H1 (cell line): ENCODE results near the gene ELANE. TPM values are rescaled to one million over a fixed set of nuclear protein-coding genes. Genes with fewer than 3 reads are reported as not detected.
"Not testable (repeated sequence)": the region's sequence is repeated elsewhere in the genome, so short reads cannot be mapped to it uniquely, and the experiment has no call there.

Source experiments
- CTCF ChIA-PET: fragments of 300-600 bp; sonication (Branson Sonifier 250); formaldehyde crosslinking; loops from one replicate; lab custom pipeline; 2021; ENCODE audit not compliant: partially characterized antibody; lab: Charles Lee
- POLR2A ChIA-PET: fragments of 300-600 bp; sonication (Branson Sonifier 250); formaldehyde crosslinking; loops from one replicate; lab custom pipeline; 2021; ENCODE audit warnings: inconsistent platforms; ENCODE audit not compliant: partially characterized antibody; lab: Charles Lee
- DNase-seq, 2 experiments: peaks; one replicate each; pipeline versions ENCODE4 v3.0.0 to v3.0.0-alpha.2; 2010 to 2022; ENCODE audit warnings: low spot score in 2 of 2, low read depth in 1 of 2, mixed read lengths in 1 of 2
- FAIRE-seq: peaks from 2 replicates; lab custom pipeline; 2011; peaks lifted over from hg19 to GRCh38; lab: Jason Lieb, UNC
- H2AFZ ChIP-seq: 2 replicates; pipeline ENCODE4 v1.8.1; 2012; ENCODE audit warnings: low read length, inconsistent platforms
- H2AK5ac ChIP-seq: 2 replicates; pipeline ENCODE4 v1.6.1; 2013; ENCODE audit warnings: low read depth, low read length
- H2BK120ac ChIP-seq: replicated peaks from 2 replicates; pipeline ENCODE3; 2013; ENCODE audit warnings: low read depth, low read length, inconsistent platforms
- H2BK12ac ChIP-seq: 2 replicates; pipeline ENCODE4 v1.6.1; 2013; ENCODE audit warnings: low read depth, low read length
- H2BK15ac ChIP-seq: 2 replicates; pipeline ENCODE4 v1.6.1; 2013; ENCODE audit warnings: low read length
- H2BK20ac ChIP-seq: 2 replicates; pipeline ENCODE4 v1.6.1; 2013; ENCODE audit warnings: low read length
- H2BK5ac ChIP-seq: 2 replicates; pipeline ENCODE4 v1.6.1; 2013; ENCODE audit warnings: low read depth, low read length
- H3K14ac ChIP-seq: 2 replicates; pipeline ENCODE4 v1.6.1; 2013; ENCODE audit warnings: inconsistent platforms; ENCODE audit not compliant: insufficient read length
- H3K18ac ChIP-seq: 2 replicates; pipeline ENCODE4 v1.6.1; 2013; ENCODE audit warnings: low read length; ENCODE audit errors: extremely low read depth
- H3K23ac ChIP-seq: 2 replicates; pipeline ENCODE4 v1.6.1; 2013; ENCODE audit warnings: inconsistent platforms; ENCODE audit not compliant: insufficient read length
- H3K23me2 ChIP-seq: 2 replicates; pipeline ENCODE4 v1.6.1; 2013; ENCODE audit warnings: low read depth, low read length
- H3K27ac ChIP-seq: 2 replicates; pipeline ENCODE4 v1.6.1; 2011; ENCODE audit warnings: low read depth, low read length, inconsistent platforms
- H3K27me3 ChIP-seq, 4 experiments: replicated peaks in 1 of 4; 1 replicate in 1 of 4; 2 replicates in 3 of 4; pipeline versions ENCODE4 v1.6.1 to v1.8.1; 2011 to 2013; ENCODE audit warnings: low read length in 3 of 4, mild to moderate bottlenecking in 3 of 4, inconsistent platforms in 2 of 4, mixed read lengths in 2 of 4, moderate library complexity in 1 of 4; ENCODE audit not compliant: control insufficient read depth in 3 of 4, insufficient read depth in 3 of 4; ENCODE audit errors: extremely low read depth in 1 of 4
- H3K36me3 ChIP-seq, 4 experiments: 2 replicates each; pipeline versions ENCODE4 v1.6.1 to v1.8.1; 2011 to 2013; ENCODE audit warnings: mild to moderate bottlenecking in 4 of 4, low read length in 3 of 4, moderate library complexity in 2 of 4, control low read depth in 1 of 4, inconsistent platforms in 1 of 4; ENCODE audit not compliant: insufficient read depth in 4 of 4, control insufficient read depth in 2 of 4
- H3K4ac ChIP-seq: replicated peaks from 2 replicates; pipeline ENCODE3; 2013; ENCODE audit warnings: low read length, low read depth, mixed read lengths, inconsistent platforms; ENCODE audit not compliant: insufficient read length
- H3K4me1 ChIP-seq, 4 experiments: replicated peaks in 1 of 4; 1 replicate in 1 of 4; 2 replicates in 3 of 4; pipeline versions ENCODE4 v1.6.1 to v1.8.1; 2011 to 2013; ENCODE audit warnings: low read length in 3 of 4, inconsistent platforms in 2 of 4, mixed read lengths in 1 of 4; ENCODE audit not compliant: insufficient read depth in 4 of 4, control insufficient read depth in 3 of 4
- H3K4me2 ChIP-seq, 2 experiments: 2 replicates each; pipeline versions ENCODE4 v1.6.1 to v1.8.1; 2011 to 2013; ENCODE audit warnings: low read depth in 2 of 2, low read length in 2 of 2, control low read depth in 1 of 2, inconsistent platforms in 1 of 2, mild to moderate bottlenecking in 1 of 2; ENCODE audit not compliant: insufficient read depth in 1 of 2
- H3K4me3 ChIP-seq, 4 experiments: fragments of 200-600, 300-600 bp in 1 of 4; sonication (generic), shearing (Covaris generic), sonication (Bioruptor Twin) in 1 of 4; 2 replicates each; pipeline versions ENCODE4 v1.5.1 to v1.8.1; 2011 to 2016; ENCODE audit warnings: low read length in 4 of 4, low read depth in 3 of 4, control low read depth in 2 of 4, inconsistent platforms in 2 of 4, mild to moderate bottlenecking in 2 of 4, mixed read lengths in 1 of 4, moderate library complexity in 1 of 4; ENCODE audit not compliant: insufficient read depth in 2 of 4; ENCODE audit errors: extremely low read depth in 1 of 4
- H3K56ac ChIP-seq: replicated peaks from 2 replicates; pipeline ENCODE3; 2013; ENCODE audit warnings: low read depth, mild to moderate bottlenecking, mixed read lengths, low read length, inconsistent platforms; ENCODE audit not compliant: insufficient read length
- H3K79me1 ChIP-seq: 2 replicates; pipeline ENCODE4 v1.6.1; 2013; ENCODE audit warnings: low read depth, low read length, control low read depth
- H3K79me2 ChIP-seq, 2 experiments: 2 replicates each; pipeline versions ENCODE4 v1.6.1 to v1.8.1; 2012 to 2013; ENCODE audit warnings: low read length in 2 of 2, mild to moderate bottlenecking in 2 of 2, inconsistent platforms in 1 of 2; ENCODE audit not compliant: insufficient read depth in 2 of 2, control insufficient read depth in 1 of 2
- H3K9ac ChIP-seq, 4 experiments: replicated peaks in 1 of 4; 1 replicate in 1 of 4; 2 replicates in 3 of 4; pipeline versions ENCODE4 v1.6.1 to v1.8.1; 2011 to 2013; ENCODE audit warnings: low read depth in 3 of 4, low read length in 3 of 4, control low read depth in 2 of 4, mild to moderate bottlenecking in 2 of 4, moderate library complexity in 2 of 4, inconsistent platforms in 1 of 4; ENCODE audit errors: extremely low read depth in 1 of 4
- H3K9me3 ChIP-seq, 2 experiments: 2 replicates each; pipeline versions ENCODE4 v1.6.1 to v1.8.1; 2012 to 2013; ENCODE audit warnings: mild to moderate bottlenecking in 2 of 2, moderate library complexity in 2 of 2, control low read depth in 1 of 2, inconsistent platforms in 1 of 2, low read depth in 1 of 2, low read length in 1 of 2, mixed read lengths in 1 of 2; ENCODE audit not compliant: insufficient read depth in 2 of 2
- H4K20me1 ChIP-seq, 2 experiments: replicated peaks in 1 of 2; 2 replicates each; pipeline versions ENCODE3 to v1.8.1; 2011 to 2013; ENCODE audit warnings: inconsistent platforms in 2 of 2, low read length in 2 of 2, mild to moderate bottlenecking in 1 of 2; ENCODE audit not compliant: insufficient read depth in 2 of 2, control insufficient read depth in 1 of 2
- H4K5ac ChIP-seq: 2 replicates; pipeline ENCODE4 v1.6.1; 2013; ENCODE audit warnings: low read length, low read depth, mixed read lengths, inconsistent platforms; ENCODE audit not compliant: insufficient read length
- H4K8ac ChIP-seq: 2 replicates; pipeline ENCODE4 v1.8.0; 2013; ENCODE audit warnings: mild to moderate bottlenecking, moderate library complexity, low read length, inconsistent platforms; ENCODE audit not compliant: insufficient read depth; ENCODE audit errors: extremely low read depth
- H4K91ac ChIP-seq: replicated peaks from 2 replicates; pipeline ENCODE3; 2013; ENCODE audit warnings: low read length, mixed read lengths, inconsistent platforms; ENCODE audit not compliant: insufficient read length
- WGBS, 2 experiments: shearing (Covaris generic) in 1 of 2; methylation state at CpG; one replicate each; pipeline versions ENCODE4 v1.1.6 to v1.1.7; 2013 to 2015; ENCODE audit warnings: low lambda C conversion rate in 2 of 2, mixed read lengths in 2 of 2, inconsistent platforms in 1 of 2, low coverage in 1 of 2, missing lambda C conversion rate in 1 of 2; ENCODE audit not compliant: insufficient replicate concordance in 2 of 2, insufficient coverage in 1 of 2, insufficient read length in 1 of 2; ENCODE audit errors: extremely low coverage in 1 of 2, missing lambda C conversion rate in 1 of 2; 5-methylcytosine and 5-hydroxymethylcytosine counted together
- polyA plus RNA-seq, 7 experiments: library from polyadenylated mRNA; depleted of rRNA in 3 of 7; stranded (reverse) in 5 of 7; unstranded in 2 of 7; fragments of >200 nt in 5 of 7; fragments of 200-250 nt in 2 of 7; gene quantifications; 1 replicate in 5 of 7; 2 replicates in 1 of 7; 4 replicates in 1 of 7; pipeline versions ENCODE4 v1.2.1 to v1.2.3, GENCODE V29; 2011 to 2013; ENCODE audit warnings: missing spikeins in 2 of 7, mixed read lengths in 2 of 7
- total RNA-seq: library from RNA; stranded (reverse); fragmentation: NEBNext Ultra II Directional; extraction: Animal tissue kit (Norgen Biotek cat#: 25700); gene quantifications from 2 replicates; pipeline ENCODE4 v1.2.1, GENCODE V29; 2021

Gene ELANE
- total and polyA plus RNA-seq, 2 of the 8 experiments (the other 6 are each of a cell fraction or from before 2014, with no cell fraction given): not detected

- H3K27me3 ChIP-seq: peaks cover 7 to 21% (median 16%) of the 10 kb centered on the region in 4 experiments
- not testable (repeated sequence) for H2AFZ ChIP-seq, H2BK120ac ChIP-seq, H3K9ac ChIP-seq, H4K8ac ChIP-seq, H2BK5ac ChIP-seq, H2AK5ac ChIP-seq, FAIRE-seq, H2BK12ac ChIP-seq, H3K4me1 ChIP-seq, H2BK20ac ChIP-seq, H3K79me2 ChIP-seq, H3K14ac ChIP-seq, H4K20me1 ChIP-seq, H2BK15ac ChIP-seq, DNase-seq, H3K4ac ChIP-seq, H4K91ac ChIP-seq, H3K36me3 ChIP-seq, H3K23ac ChIP-seq, H3K9me3 ChIP-seq, H3K79me1 ChIP-seq, H3K18ac ChIP-seq, H4K5ac ChIP-seq, H3K56ac ChIP-seq, H3K27ac ChIP-seq, H3K23me2 ChIP-seq
- H3K4me3 ChIP-seq: peak overlapping the region in 1 of 4 experiments; percentile 53; a peak in 1 of 8 replicates
- peak overlapping the region in 1 of 2 experiments; percentile 84; a peak in 1 of 4 replicates for H3K4me2 ChIP-seq
- POLR2A ChIA-PET: interaction anchor here (0.6 to 5.4 kb wide), 8 partner anchors 8 to 58 kb away, joined by 3 to 30 read pairs (median 4); no protein-coding TSS in a partner anchor
- CTCF ChIA-PET: interaction anchor here (1.0 to 1.3 kb wide), 3 partner anchors 13 to 73 kb away, joined by 3 to 4 read pairs (median 3); no protein-coding TSS in a partner anchor
- WGBS, 2 experiments: 81% methylated on average over 7 of the region's 7 CpGs; no CpG with 5 or more reads in 1 of the 2 experiments
Measured at GRCh38 chr19:842802-843179, 9.3 kb upstream of the ELANE start.
